HS-27A (cell line): Measurements from ENCODE around the gene ZDHHC14.

Experiments used
- DNase-seq: peaks from one replicate; pipeline ENCODE4 v3.0.0-alpha.2; 2012; ENCODE audit warnings: low read depth, missing footprints

The ZDHHC14 gene

DNA sequence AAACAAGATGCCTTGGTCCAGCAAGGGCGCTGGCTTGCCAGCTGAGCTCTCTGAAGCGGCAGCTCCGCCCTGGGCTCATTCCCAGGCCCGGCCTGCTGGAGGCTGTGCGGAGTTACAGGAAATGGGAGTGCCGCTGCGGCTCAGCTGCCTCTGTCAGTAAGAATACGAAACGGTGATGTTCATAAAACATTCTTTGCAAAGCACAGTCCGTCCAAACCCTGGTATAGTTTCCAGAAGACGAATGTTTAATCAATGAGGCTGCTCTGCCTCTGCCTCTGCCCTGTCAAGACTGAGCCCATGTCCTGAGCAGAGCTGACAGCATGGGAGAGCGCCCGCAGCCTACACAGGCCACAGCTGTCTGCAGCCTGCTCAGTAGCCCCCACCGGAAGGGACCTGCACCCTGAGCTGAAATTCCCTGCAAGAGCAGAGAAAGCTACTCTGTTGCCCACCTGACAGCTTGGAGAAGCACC, 288.8 kb downstream of the ZDHHC14 start:
- DNase-seq, result no peak

DNA sequence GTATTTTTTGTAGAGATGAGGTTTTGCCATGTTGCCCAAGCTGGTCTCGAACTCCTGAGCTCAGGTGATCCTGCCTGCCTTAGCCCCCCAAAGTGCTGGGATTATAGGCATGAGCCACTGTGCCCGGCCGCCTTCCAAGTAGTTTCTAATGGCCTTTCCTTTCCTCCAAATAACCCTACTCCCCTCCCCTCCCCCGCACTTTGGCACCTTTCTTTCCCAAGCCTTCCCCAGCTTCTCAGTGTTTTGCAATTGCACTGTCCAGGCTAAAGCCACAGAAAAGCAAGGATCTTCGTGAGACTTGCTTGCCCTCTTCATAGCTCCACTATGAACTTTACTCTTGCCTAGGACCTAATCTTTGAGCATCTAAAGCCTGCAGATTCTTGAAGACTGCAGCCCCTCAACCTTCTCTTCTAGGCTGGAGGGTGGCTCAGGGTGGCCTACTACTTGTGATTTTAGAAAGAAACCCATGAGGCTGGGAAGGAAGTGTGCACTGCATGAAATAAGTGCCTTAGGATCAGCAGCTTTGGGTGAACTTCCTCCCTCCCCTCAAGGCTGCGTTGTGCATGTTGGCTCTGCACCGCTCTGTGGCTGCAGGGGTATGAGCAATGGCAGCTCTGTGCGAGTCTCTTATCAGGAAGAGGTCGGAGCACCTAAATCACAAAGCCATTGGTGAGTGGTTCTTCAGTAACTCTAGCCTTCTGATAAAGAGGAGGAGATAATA, 289.6 kb downstream of the ZDHHC14 start:
- DNase-seq, result no peak

- no peak for DNase-seq
These were observed 291.9 kb downstream of the ZDHHC14 start for GRCh38 chr6:157672726-157673412.

GRCh38 chr6:157673596-157673995, 292.6 kb downstream of the ZDHHC14 start:
- no peak for DNase-seq

DNA sequence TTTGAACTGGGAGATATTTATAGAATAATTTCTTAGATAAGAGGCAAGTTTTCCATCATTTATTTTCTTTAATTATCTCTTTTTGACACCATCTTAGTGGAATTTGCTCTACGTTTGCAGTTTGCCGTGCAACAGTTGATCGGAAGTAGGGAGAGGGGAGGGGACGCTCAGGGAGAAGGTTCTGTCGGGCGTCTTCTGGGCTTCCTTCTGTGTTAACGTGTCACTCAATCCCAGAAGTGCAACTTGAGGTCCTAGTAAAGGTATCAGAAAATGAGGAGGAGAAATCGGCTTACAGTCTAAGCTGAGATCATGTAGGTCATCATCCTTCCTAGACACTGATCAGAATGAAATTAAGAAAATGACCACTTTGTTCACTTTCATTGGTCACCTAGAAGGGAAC, 293.1 kb downstream of the ZDHHC14 start:
- DNase-seq, result no peak

GRCh38 chr6:157675831-157676230, 294.8 kb downstream of the ZDHHC14 start:
- DNase-seq, result no peak

DNA sequence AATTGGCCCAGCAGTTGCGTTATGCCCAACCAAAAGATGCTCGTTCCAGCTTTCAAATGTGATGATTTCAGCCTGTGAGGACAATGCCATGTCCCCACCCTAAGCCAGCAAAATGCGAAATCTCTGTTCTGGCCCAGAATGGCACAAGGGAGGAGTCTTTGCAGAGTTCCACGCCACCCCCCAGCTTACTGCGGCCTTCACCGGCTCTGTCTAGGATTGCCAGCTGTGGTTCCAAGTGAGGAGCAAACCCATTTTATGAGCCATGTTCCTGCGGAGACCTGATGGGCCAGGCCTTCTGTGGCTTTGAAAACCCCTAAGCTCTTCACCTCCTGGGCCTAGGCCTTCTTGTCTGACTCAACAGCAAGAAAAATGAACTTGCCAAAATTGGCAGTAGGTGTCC, 295.3 kb downstream of the ZDHHC14 start:
- no peak for DNase-seq

DNA sequence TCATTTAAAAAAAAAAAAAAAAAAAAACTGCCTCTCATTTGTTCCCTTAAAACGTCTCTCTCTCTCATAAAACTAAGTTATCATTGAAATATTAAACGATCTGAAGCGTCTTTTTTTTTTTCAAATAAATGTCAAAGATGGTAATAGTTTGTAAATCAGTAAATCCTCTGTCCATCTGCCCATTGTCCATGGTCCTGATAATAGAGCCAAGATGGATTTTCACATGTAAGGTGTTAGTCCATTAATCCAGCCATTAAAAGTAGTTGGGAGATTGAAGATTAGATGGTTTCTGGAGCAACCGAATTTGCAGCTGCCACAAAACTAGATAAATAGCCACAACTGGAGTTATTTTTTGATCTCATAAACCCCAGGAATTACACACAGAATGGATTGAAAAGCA, 296.2 kb downstream of the ZDHHC14 start:
- no peak for DNase-seq

DNA sequence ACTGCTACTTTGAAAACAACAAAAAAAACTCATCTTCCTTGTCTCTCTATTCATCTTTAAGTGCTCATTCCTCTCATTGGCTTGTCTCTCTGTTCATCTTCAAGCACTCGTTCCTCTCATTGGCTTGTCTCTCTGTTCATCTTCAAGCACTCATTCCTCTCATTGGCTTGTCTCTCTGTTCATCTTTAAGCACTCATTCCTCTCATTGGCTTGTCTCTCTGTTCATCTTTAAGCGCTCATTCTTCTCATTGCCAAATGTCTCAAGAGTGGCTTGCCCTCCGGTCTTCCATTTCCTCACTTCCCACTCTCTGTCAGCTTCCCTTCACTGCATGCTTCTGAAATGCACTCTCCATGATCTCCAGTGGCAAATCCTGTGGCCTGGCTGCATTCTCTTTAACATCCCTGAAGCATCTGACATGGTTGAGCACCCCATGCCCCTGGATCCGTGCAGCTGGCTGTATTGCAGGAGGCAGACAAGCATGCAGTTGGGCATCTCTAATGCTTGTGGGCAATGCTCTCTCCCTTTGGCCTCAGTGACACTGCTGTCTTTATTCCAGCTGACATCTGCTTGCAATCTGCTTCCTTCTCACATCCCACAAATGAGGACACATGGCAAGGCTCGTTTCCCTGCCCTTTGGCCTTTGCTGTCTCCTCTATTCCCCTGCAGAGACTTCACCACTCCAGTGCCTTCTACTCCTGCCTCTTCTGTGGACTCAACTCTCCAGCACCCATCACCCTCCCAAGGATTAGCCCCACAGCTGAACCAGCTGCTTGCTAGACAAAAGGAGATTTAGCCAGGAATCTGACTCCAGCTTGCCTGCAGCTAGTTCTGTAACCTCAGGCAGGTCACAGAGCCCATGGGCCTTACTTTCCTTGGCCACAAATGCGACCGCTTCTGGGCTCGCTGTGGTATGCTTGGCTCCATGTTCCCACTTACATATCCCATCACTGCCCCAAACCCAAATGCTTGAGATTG, 298.9 kb downstream of the ZDHHC14 start:
- no peak for DNase-seq

DNA sequence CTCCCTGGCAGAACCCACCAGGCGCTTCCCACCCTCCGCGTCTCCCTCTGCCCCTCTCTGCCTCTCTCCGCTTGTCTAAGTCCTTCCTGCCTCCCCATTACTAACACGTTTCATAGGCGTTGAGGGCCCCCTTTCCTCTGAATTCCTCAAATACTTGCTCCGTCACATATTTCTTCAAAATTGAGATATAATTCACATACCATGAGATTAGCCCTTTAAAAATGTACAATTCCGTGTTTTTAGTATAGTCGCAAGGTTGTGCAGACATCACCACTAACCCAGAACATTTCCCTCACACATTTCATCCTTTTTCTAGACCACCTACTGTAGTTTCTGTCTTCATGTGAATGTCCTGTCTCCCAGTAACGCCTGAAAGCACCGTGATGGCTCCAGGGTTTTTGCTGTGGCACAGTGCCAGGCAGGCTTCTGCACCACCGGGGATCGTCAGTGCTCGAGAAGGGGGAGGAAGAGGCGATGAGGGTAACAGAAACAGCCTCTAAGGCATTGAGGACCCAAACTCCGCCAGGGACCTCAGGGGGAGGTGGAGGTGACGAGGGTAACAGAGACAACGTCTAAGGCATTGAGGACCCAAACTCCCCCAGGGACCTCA, 300.2 kb downstream of the ZDHHC14 start:
- DNase-seq, result no peak

DNA sequence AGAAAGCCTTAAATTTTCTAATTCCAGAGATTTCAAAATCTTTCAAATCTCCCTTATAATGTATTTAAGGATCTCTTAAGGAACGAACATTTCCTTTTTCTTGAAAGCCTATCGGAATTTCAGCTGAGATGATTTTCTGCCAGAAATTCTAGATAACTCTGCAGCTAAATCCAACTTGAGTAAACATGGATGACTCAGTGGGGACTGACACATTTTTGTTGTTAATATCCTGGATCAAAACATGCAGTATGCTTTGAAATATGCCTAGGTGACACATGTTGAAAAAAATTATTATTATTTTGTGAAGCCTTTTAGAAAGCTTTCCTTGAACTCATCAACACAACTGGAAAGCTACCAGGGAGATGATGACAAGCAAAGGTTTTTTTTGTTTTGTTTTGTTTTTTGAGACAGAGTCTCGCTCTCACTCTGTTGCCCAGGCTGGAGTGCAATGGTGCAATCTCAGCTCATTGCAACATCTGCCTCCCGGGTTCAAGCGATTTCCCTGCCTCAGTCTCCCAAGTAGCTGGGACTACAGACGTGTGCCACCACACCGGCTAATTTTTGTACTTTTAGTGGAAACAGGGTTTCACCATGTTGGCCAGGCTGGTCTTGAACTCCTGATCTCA, 302.0 kb downstream of the ZDHHC14 start:
- peak; percentile 26 for DNase-seq

- no peak for DNase-seq
These were observed 302.7 kb downstream of the ZDHHC14 start for GRCh38 chr6:157683707-157684106.

GRCh38 chr6:157684620-157685299, 303.8 kb downstream of the ZDHHC14 start:
- DNase-seq, result no peak

GRCh38 chr6:157685596-157686280, 304.7 kb downstream of the ZDHHC14 start:
- no peak for DNase-seq

DNA sequence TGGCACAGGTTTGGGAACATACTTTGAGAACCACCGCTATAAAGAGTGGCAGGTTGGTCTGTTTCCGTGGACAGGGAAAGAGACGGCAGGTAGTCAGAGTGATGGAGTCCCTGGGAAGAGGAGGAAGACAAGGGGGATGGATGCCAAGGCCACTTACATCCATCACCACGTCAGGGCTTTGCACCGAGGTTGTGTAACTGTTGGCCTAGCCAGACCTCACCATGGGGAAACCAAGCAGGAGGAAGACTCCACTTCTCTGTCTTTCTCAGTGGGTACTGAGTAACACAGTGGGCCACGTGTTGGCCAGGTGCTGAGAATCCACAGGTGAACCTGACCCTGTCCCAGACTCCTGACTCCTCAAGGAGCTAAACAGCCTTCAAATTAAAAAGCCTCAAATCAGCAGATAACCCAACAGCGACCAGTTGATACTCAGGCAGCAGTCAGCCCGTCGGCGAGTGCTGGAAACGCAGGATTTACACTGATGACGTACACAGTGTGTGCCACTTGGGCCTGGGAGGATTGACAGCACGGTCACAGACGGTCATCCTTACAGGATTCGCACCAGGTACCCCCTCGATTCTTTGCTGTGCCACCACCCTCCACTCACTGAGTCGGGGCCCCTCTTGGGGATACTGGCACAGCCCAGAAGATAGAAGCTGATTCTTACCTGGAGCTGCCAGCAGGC, 307.4 kb downstream of the ZDHHC14 start:
- DNase-seq, result no peak

- no peak for DNase-seq
These were observed 308.1 kb downstream of the ZDHHC14 start for GRCh38 chr6:157688960-157689599.

DNA sequence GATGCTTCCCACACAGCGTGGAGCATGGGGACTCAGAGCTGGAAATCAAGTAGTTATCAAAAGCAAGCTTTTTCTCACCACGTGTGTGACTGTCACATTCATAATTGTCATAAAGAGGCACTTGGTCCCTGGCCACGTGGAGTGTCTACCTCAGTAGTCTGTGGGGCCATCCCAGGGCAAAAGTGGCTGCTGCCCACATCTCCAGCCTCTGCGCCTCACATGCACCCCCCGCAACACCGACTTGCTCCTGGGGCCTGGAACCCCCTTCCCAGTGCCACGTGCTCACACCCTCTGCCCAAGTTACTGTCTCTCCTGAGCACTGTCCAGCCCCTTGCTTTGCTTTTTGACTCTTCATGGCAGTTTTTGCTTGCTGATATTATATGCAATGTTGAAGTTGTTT, 308.9 kb downstream of the ZDHHC14 start:
- DNase-seq, result no peak

- DNase-seq, result no peak
These were observed 309.6 kb downstream of the ZDHHC14 start for GRCh38 chr6:157690441-157691210.
